ENCODE measurements around the gene EGR1.
A peak's percentile ranks its signal among the peaks of the same experiment; 100 is the strongest.
"Not testable (repeated sequence)": the region's sequence is repeated elsewhere in the genome, so short reads cannot be mapped to it uniquely, and the experiment has no call there.

The EGR1 gene

GRCh38 chr5:138466900-138467710 lies 1.8 kb downstream of the EGR1 start:
- peak; percentile 9 for DNase-seq
- in situ Hi-C loops (cut with HindIII; ENCODE audit: low pct_ligation_motif_present, low pct_unique_long_range_greater_than_20kb, low sequenced_read_pairs): no loop called here

DNA sequence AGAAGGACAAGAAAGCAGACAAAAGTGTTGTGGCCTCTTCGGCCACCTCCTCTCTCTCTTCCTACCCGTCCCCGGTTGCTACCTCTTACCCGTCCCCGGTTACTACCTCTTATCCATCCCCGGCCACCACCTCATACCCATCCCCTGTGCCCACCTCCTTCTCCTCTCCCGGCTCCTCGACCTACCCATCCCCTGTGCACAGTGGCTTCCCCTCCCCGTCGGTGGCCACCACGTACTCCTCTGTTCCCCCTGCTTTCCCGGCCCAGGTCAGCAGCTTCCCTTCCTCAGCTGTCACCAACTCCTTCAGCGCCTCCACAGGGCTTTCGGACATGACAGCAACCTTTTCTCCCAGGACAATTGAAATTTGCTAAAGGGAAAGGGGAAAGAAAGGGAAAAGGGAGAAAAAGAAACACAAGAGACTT lies 2.4 kb downstream of the EGR1 start:
- in situ Hi-C loops (cut with HindIII; ENCODE audit: low pct_ligation_motif_present, low pct_unique_long_range_greater_than_20kb, low sequenced_read_pairs): no loop called here
- peak; percentile 6 for DNase-seq

GRCh38 chr5:138468133-138468965 lies 3.1 kb downstream of the EGR1 start:
- DNase-seq: peak; percentile 37
- in situ Hi-C loops (cut with HindIII; ENCODE audit: low pct_ligation_motif_present, low pct_unique_long_range_greater_than_20kb, low sequenced_read_pairs): no loop called here

GRCh38 chr5:138468966-138469539 lies 3.8 kb downstream of the EGR1 start:
- in situ Hi-C loops (cut with HindIII; ENCODE audit: low pct_ligation_motif_present, low pct_unique_long_range_greater_than_20kb, low sequenced_read_pairs): no loop called here
- DNase-seq: no peak

DNA sequence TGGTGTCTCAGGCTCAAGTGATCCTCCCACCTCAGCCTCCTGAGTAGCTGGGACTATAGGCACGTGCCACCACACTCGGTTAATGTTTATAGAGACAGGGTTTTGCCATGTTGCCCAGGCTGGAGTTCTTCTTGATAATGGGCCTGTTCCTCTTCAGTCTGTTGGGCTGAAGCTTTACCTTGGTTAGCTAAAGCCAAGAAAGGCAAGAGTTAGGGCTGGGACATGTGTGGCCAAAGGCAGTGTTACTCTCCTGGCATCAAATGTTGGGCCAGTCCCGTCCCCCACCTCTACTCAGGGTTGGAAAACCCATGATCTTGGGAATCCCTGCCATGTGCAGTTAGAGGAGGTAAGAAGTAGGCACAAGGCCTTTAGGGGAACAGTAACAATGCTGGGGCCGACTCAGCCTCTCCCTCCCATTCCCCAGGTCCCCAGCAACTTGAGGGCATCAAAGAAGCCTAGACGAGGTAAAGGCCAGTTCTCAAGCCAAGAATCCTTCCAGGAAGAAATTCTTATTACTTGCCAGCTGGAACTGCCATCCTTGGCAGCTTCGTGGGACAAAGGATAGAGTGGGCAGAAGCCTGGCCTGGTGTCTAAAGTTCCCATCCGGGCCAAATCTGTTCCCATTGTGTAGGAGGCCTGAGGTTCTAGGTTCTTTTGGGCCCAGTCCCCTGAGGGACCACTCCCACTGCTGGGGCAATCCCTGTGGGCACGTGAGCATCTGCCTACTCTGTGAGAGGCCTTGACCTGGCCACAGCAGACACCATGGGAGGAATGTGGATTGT lies 4.5 kb downstream of the EGR1 start:
- in situ Hi-C loops (cut with HindIII; ENCODE audit: low pct_ligation_motif_present, low pct_unique_long_range_greater_than_20kb, low sequenced_read_pairs): no loop called here
- peak; percentile 85 for DNase-seq

DNA sequence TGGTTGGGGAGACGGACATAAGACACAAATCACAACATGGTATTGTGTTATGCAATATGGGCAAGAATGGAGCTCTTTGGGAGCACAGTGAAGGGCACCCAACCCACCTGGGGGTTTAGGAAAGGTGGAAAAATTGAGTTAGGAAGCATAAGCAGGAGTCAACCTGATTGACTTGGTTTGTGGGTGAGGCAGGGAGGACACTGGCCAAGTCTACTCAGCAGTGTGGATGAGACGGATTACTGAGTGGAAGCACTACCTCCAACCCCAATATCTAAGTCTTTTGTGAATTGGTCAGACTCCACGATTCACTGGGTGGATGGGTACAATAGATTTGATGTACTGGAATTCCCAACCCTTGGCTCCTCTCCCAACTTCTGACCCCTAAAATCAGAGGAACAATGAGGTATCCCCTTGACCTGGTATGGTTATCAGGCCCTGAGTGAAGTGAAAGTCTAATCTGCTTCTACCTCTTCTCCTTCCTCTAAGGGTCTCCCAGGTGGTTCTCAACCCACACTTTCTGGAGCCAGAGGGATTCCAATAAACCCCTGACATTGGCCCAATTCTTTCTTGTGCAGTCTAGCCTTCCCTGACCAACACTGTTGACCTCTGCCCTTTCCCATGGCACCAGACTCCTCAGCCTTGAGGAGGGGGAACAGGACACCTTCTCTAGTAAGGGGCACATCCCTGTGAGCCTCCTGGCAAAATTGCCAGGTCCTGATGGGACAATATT lies 5.2 kb downstream of the EGR1 start:
- in situ Hi-C loops (cut with HindIII; ENCODE audit: low pct_ligation_motif_present, low pct_unique_long_range_greater_than_20kb, low sequenced_read_pairs): no loop called here
- no peak for DNase-seq

DNA sequence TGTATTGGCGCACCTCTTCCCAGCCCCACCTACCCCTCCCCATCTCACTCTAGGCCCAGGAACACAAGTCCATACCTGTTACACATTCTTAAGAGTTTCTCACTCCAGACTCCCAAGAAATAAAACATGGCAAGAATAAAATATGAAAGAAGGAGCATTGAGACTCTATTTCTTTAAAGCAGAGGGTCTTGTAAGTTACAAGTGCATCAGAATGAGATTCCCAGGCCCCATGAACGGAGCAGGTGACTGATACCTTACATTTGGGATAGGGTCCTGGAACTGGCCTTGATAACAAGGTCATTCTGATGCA lies 5.7 kb downstream of the EGR1 start:
- peak; percentile 5 for DNase-seq
- in situ Hi-C loops (cut with HindIII; ENCODE audit: low pct_ligation_motif_present, low pct_unique_long_range_greater_than_20kb, low sequenced_read_pairs): no loop called here

DNA sequence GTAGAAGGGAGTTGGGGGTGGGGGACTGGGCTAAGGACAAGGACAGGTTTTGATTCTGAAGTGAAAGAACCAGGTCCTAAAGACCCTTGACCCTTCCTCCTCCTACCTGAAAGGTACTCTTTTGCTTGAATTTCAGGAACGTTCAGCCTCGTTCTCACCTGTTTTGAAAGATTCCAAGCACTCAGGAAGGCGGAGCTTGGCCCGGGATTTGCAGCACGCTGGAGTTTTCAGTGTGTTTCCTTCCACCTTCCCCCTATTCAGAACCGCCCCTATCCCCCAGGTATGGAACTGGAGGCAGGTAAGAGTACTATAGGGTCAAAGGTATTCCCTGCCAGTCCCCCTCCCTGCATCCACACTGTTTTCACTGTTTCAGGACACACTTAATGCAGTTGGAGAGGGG lies 7.1 kb downstream of the EGR1 start:
- no peak for DNase-seq
- in situ Hi-C loops (cut with HindIII; ENCODE audit: low pct_ligation_motif_present, low pct_unique_long_range_greater_than_20kb, low sequenced_read_pairs): no loop called here

DNA sequence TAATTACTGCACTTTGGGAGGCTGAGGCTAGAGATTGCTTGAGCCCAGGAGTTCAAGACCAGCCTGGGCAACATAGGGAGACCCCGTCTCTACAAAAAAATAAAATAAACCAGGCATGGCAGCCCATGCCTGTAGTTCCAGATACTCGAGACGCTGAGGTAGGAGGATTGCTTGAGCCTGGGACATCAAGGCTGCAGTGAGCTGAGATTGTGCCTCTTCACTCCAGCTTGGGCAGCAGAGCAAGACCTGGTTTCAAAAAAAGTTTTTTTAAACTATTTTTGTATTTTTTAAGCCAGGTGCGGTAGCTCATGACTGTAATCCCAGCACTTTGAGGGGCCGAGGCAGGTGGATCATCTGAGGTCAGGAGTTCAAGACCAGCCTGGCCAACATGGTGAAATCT lies 7.9 kb downstream of the EGR1 start:
- DNase-seq; in situ Hi-C loops (cut with HindIII; ENCODE audit: low pct_ligation_motif_present, low pct_unique_long_range_greater_than_20kb, low sequenced_read_pairs): not testable (repeated sequence)

DNA sequence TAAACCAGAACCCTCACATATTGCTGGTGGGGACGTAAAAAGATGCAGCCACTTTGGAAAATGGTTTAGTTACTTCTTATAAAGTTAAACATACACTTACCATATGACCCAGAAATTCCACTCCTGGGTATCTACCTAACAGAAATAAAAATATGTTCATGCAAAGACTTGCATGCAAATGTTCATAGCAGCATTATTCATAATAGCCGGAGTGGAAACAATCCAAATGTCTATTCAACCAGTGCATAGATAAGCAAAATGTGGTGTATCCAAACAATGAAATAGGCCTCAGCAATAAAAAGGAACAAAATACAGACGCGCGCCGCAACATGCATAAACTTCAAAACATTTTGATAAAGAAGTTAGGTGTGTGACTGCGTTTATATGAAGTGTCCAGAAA lies 11.6 kb downstream of the EGR1 start:
- DNase-seq: no peak
- in situ Hi-C loops (cut with HindIII; ENCODE audit: low pct_ligation_motif_present, low pct_unique_long_range_greater_than_20kb, low sequenced_read_pairs): no loop called here

- in situ Hi-C loops (cut with HindIII; ENCODE audit: low pct_ligation_motif_present, low pct_unique_long_range_greater_than_20kb, low sequenced_read_pairs): no loop called here
- DNase-seq: no peak
Measured at GRCh38 chr5:138482638-138483037, 17.4 kb downstream of the EGR1 start.

DNA sequence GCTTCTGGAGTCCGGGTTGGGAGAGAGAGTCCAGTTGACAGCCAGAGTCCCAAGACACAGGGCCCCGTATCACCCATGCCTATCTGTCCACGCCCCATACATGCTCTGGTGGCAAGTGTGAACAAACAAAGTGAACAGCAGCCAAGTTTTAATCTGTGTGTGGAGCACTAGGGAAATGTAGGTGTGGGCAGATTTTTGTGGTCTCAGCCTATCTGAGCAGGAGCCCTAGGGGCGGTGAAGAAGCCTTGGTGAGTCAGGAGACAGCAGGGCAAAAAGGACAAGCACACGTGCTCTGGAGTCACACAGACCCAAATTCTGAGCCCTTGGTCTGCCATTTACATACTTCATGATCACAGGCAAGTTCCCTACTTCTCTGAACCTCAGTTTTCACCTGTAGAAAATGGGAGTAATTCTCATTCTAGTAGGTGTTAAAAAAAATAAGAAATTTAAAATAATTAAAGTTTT lies 23.2 kb downstream of the EGR1 start:
- DNase-seq: no peak
- in situ Hi-C loops (cut with HindIII; ENCODE audit: low pct_ligation_motif_present, low pct_unique_long_range_greater_than_20kb, low sequenced_read_pairs): no loop called here

DNA sequence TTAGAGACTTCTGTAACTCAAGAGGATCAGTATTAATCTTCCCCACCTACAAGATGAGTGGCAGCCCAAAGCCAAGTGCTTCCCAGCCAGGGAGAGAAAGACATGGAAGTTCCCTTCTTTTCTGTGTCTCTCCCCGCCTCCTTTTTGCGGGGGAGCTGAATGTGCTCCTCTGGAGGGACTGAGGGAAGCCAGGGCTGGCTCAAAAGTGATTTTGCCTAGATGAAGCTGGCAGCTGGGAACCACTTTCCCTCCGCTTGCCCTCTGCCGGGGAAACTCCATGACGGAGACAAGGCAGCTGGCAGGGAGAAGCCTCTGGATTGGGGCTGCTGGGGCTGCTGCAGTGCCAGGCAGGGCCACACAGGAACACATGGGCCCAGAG lies 24.4 kb downstream of the EGR1 start:
- DNase-seq: no peak
- in situ Hi-C loops (cut with HindIII; ENCODE audit: low pct_ligation_motif_present, low pct_unique_long_range_greater_than_20kb, low sequenced_read_pairs): no loop called here

DNA sequence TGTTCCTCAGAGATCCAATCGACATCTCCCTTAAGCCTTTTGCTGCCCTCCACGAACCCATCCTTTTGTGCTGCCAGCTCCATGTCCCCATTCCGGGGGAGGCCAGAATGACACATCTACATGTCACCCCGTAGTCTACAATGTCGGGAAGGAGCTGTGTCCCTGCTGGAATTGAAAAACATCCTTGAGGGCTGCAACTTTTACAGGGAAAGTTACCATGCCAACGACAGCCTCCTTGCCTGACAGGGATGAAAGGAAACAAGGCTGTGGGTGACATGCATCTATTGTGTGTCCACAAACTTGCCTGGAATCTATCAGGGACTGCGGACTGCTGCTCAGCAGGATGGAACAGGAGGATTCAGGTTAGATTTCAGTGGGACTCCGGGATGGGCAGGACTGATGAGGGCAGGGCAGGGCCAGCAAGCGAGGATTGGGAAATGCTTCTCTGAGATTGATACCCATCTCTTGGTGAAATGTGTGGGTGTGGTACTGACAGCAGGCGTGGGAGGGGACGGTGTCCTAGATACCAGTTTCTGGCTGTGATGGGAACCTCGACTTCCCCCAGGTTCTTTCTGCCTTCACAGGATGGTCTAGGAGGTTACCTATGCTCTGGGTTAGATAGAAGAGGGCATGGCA lies 25.5 kb downstream of the EGR1 start:
- in situ Hi-C loops (cut with HindIII; ENCODE audit: low pct_ligation_motif_present, low pct_unique_long_range_greater_than_20kb, low sequenced_read_pairs): no loop called here
- DNase-seq: no peak

DNA sequence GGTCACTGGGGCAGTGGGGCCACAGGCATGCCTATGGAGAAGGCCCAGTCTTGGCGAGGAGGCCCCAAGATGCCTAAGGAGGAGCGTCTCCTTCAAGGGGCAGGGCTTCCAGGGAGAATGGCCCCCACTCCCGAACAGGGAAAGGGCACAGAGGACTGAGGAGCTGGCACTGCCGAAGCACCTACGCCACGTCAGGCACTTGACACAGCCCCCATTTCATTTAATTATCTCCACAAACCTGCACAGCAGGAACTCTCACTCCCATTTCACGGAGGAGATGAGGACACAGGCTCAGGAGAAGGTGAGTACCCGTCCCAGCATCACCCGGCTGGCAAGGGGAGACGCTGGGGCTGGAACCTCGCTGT lies 26.0 kb downstream of the EGR1 start:
- in situ Hi-C loops (cut with HindIII; ENCODE audit: low pct_ligation_motif_present, low pct_unique_long_range_greater_than_20kb, low sequenced_read_pairs): no loop called here

DNA sequence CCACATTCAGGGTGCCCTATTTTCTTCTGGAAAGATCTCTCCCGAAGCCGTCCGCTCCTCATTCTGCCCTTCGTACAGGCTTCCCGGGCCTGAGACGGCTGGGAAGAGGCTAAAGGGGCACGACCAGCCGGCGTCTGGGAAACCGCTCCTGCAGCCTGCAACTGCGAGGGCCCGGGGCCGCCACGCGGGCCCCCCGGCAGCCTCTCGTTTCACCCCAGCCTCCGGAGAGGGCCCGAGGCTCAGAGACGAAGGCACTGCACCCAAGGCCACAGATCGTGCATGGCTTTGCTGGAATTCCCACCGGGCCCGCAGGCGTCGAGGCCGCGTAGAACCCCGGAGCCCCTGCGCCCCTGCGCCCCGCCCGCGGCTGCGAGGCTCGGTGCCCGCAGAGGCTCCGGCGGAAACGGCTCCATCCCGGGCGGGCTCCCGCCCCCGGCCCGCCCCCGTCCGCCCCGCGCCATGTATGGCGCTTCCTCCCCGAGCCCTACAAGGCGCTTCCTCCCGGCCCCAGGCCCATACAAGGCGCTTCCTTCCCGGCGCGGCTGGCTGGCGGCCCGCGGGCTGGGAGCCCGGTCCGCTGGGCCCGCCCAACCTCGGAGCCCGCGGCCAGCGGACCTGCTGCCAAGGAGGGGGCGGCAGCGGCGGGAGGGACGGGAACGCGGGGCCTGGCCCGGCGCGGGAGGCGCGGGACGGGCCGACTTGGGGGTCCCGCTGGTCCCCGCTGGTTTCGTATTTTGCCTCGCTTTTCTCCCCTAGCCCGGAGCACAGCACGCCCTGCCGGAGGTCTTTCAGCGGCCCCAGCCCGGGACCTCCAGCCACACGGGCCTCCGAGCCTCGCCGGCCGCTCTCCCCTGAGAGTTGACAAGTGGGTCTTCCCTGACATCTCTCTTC lies 26.6 kb downstream of the EGR1 start:
- peak; percentile 83 for DNase-seq
- in situ Hi-C loops (cut with HindIII; ENCODE audit: low pct_ligation_motif_present, low pct_unique_long_range_greater_than_20kb, low sequenced_read_pairs): no loop called here

More for the DNA sequence above, 26.0 kb downstream of the EGR1 start:
- DNase-seq: no peak

GRCh38 chr5:138492560-138493045 lies 27.3 kb downstream of the EGR1 start:
- in situ Hi-C loops (cut with HindIII; ENCODE audit: low pct_ligation_motif_present, low pct_unique_long_range_greater_than_20kb, low sequenced_read_pairs): no loop called here
- DNase-seq: no peak

All from ACHN (cell line).